Measurements from ENCODE around the gene UCP2. TPM values are rescaled to one million over a fixed set of nuclear protein-coding genes. Genes with fewer than 3 reads are reported as not detected.

The UCP2 gene
- total RNA-seq, 1 donor from 2014 or later, result 12.8 TPM

GRCh38 chr11:73971175-73971719 is 11.4 kb downstream of the UCP2 start:
- H3K27ac Mint-ChIP-seq (ENCODE audit: unreplicated experiment), result no peak overlapping the region
- H3K27me3 Mint-ChIP-seq (ENCODE audit: unreplicated experiment), result peaks cover 8% of the 10 kb centered on the region
- H3K36me3 Mint-ChIP-seq (ENCODE audit: low read depth, unreplicated experiment), result no peaks in the 10 kb centered on the region
- no peak for DNase-seq (ENCODE audit: low spot score)
- no peaks in the 10 kb centered on the region for H3K4me1 Mint-ChIP-seq (ENCODE audit: unreplicated experiment)
- H3K9me3 Mint-ChIP-seq (ENCODE audit: unreplicated experiment), result no peaks in the 10 kb centered on the region
- no peak overlapping the region for H3K4me3 Mint-ChIP-seq (ENCODE audit: unreplicated experiment)
- no peak for TF ChIP-seq CTCF (IDR thresholded peaks at IDR 0.05; ENCODE audit: unreplicated experiment)

DNA sequence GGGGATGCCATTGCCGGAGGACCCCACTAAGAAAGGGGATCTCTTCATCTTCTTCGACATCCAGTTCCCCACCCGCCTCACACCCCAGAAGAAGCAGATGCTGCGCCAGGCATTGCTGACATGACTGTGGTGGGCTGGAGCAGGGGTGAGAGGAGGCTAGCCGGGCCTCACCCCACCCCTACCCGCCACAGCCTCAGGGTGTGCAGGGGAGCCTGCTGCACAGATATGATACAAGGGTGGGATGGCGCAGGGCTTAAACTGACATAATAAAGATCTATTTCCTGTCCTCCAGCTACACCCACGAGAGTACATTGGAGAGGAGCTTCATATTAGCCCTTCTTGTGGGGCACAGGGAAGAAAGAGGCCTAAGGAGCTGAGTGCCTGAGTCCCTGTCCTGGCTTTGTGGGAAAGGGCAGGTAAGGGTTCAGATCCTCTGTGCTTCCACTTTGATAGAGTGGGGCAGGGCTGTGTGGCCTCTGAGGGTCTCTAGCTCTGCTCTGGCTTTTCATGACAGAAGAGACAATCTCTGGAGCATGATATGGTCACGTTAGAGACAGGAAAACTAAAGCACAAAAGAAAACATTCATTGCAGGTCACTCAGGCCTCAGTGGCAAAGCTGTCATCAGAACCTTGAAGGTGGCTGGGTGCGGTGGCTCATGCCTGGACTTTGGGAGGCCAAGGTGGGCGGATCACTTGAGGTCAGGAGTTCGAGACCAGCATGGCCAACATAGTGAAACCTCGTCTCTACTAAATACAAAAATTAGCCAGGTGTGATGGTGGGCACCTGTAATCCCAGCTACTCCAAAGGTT is 12.4 kb downstream of the UCP2 start:
- no peak overlapping the region for H3K4me3 Mint-ChIP-seq (ENCODE audit: unreplicated experiment)
- H3K27ac Mint-ChIP-seq (ENCODE audit: unreplicated experiment), result no peak overlapping the region

DNA sequence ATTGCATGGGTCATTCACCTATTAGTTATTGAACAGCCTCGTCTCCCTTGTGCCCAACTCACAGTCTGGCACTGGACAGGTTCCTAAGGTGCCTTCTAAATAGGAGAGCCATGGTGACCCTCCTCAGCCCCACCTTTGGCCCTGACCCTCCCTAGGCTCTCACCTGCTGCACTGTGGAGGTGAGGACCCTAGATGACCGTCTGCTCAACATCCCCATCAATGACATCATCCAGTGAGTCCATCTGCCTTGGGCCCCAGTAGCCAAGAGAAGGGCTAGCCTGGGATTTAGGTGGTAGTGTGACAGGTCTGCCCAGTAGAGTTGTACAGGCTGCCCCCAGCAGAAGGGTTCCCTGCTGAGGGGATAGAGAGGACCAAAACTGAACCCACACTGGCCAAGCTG is 13.6 kb downstream of the UCP2 start:
- H3K36me3 Mint-ChIP-seq (ENCODE audit: low read depth, unreplicated experiment), result no peaks in the 10 kb centered on the region
- H3K27me3 Mint-ChIP-seq (ENCODE audit: unreplicated experiment), result peaks cover 6% of the 10 kb centered on the region
- H3K9me3 Mint-ChIP-seq (ENCODE audit: unreplicated experiment), result no peaks in the 10 kb centered on the region
- DNase-seq (ENCODE audit: low spot score), result no peak
- H3K27ac Mint-ChIP-seq (ENCODE audit: unreplicated experiment), result peak overlapping the region; percentile 3
- H3K4me1 Mint-ChIP-seq (ENCODE audit: unreplicated experiment), result no peaks in the 10 kb centered on the region
- TF ChIP-seq CTCF (IDR thresholded peaks at IDR 0.05; ENCODE audit: unreplicated experiment), result no peak
- H3K4me3 Mint-ChIP-seq (ENCODE audit: unreplicated experiment), result no peak overlapping the region

More for the DNA sequence above, 12.4 kb downstream of the UCP2 start:
- no peak for TF ChIP-seq CTCF (IDR thresholded peaks at IDR 0.05; ENCODE audit: unreplicated experiment)
- Mint-ChIP-seq H3K4me1 (ENCODE audit: unreplicated experiment) (no peaks in the 10 kb centered on the region), H3K36me3 (ENCODE audit: low read depth, unreplicated experiment) (no peaks in the 10 kb centered on the region), H3K27me3 (ENCODE audit: unreplicated experiment) (peaks cover 13% of the 10 kb centered on the region), H3K9me3 (ENCODE audit: unreplicated experiment) (no peaks in the 10 kb centered on the region)
- no peak for DNase-seq (ENCODE audit: low spot score)

GRCh38 chr11:73968356-73968966 is 14.2 kb downstream of the UCP2 start:
- H3K27ac Mint-ChIP-seq (ENCODE audit: unreplicated experiment), result peak overlapping the region; percentile 3
- DNase-seq (ENCODE audit: low spot score), result no peak
- H3K9me3 Mint-ChIP-seq (ENCODE audit: unreplicated experiment), result no peaks in the 10 kb centered on the region
- no peaks in the 10 kb centered on the region for H3K4me1 Mint-ChIP-seq (ENCODE audit: unreplicated experiment)
- no peak overlapping the region for H3K4me3 Mint-ChIP-seq (ENCODE audit: unreplicated experiment)
- TF ChIP-seq CTCF (IDR thresholded peaks at IDR 0.05; ENCODE audit: unreplicated experiment), result no peak
- peaks cover 6% of the 10 kb centered on the region for H3K27me3 Mint-ChIP-seq (ENCODE audit: unreplicated experiment)
- H3K36me3 Mint-ChIP-seq (ENCODE audit: low read depth, unreplicated experiment), result no peaks in the 10 kb centered on the region

- no peaks in the 10 kb centered on the region for H3K36me3 Mint-ChIP-seq (ENCODE audit: low read depth, unreplicated experiment)
- no peak for TF ChIP-seq CTCF (IDR thresholded peaks at IDR 0.05; ENCODE audit: unreplicated experiment)
- no peak overlapping the region for H3K27ac Mint-ChIP-seq (ENCODE audit: unreplicated experiment)
- DNase-seq (ENCODE audit: low spot score), result no peak
- no peaks in the 10 kb centered on the region for H3K4me1 Mint-ChIP-seq (ENCODE audit: unreplicated experiment)
- no peaks in the 10 kb centered on the region for H3K9me3 Mint-ChIP-seq (ENCODE audit: unreplicated experiment)
- H3K4me3 Mint-ChIP-seq (ENCODE audit: unreplicated experiment), result no peak overlapping the region
- peaks cover 6% of the 10 kb centered on the region for H3K27me3 Mint-ChIP-seq (ENCODE audit: unreplicated experiment)
These were observed 16.9 kb downstream of the UCP2 start for GRCh38 chr11:73965764-73966121.
